ENCODE results near the gene XPC.

The XPC gene

DNA sequence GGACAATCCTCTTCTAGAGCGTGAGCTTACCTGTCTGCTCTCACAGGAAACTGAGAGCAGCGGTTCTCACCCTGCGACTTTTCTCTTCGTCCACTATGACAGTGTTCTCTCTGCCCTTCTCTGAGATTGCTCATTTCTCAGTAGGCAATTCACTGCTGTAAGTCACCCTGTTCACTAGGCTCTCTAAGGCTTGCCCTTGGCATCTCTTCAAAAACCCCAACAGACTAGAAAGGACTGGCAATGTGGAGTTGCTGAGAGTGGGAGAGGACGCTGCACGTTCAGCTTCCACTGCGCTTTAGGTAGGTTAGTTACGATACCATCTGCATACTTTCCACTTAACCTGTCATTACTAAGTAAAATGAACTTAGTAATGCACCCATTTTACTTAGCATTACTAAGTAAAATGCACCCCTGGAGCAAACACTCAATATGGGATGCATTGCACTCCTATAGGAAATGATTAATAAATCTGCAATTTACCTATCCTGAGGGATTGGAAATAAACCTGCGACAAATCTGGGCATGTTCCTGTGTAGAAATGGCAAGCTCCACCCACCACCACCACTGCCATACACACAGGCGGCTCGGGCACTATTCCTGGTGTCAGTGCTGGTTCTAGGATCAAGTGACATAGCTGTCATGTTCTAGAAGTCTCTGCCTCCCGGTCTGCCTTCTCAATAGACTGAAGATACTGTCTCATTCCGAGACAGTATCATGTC, 21.4 kb downstream of the XPC start:
- TF ChIP-seq, protein P1, sequence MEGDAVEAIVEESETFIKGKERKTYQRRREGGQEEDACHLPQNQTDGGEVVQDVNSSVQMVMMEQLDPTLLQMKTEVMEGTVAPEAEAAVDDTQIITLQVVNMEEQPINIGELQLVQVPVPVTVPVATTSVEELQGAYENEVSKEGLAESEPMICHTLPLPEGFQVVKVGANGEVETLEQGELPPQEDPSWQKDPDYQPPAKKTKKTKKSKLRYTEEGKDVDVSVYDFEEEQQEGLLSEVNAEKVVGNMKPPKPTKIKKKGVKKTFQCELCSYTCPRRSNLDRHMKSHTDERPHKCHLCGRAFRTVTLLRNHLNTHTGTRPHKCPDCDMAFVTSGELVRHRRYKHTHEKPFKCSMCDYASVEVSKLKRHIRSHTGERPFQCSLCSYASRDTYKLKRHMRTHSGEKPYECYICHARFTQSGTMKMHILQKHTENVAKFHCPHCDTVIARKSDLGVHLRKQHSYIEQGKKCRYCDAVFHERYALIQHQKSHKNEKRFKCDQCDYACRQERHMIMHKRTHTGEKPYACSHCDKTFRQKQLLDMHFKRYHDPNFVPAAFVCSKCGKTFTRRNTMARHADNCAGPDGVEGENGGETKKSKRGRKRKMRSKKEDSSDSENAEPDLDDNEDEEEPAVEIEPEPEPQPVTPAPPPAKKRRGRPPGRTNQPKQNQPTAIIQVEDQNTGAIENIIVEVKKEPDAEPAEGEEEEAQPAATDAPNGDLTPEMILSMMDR (IDR thresholded peaks at IDR 0.05; ENCODE audit: low read depth, low read length, missing control alignments): no peak
- no peak for DNase-seq (ENCODE audit: low read depth)
- H3K4me3 ChIP-seq (ENCODE audit: low read depth, low read length): no peak overlapping the region

DNA sequence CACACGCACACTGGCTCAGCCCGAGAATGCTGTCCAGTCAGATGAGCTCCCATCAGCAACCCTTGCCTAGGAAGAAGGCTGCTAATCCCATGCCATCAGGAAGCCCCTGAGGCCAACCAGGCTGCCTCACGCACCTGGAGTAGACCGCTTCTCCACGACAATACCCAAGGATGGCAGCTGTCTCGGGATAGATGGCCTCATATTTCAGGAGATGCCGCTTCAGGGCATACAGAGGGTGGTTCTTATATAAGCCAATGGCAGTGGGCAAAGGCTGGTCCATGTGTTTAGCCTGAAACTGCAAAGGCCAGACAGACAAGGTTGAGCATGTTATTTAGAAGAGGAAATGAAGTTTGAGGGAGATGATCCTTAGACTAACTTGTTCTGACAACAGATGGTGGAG, 22.2 kb downstream of the XPC start:
- TF ChIP-seq, protein P1 (IDR thresholded peaks at IDR 0.05; ENCODE audit: low read depth, low read length, missing control alignments): no peak
- DNase-seq (ENCODE audit: low read depth): no peak
- no peak overlapping the region for H3K4me3 ChIP-seq (ENCODE audit: low read depth, low read length)

DNA sequence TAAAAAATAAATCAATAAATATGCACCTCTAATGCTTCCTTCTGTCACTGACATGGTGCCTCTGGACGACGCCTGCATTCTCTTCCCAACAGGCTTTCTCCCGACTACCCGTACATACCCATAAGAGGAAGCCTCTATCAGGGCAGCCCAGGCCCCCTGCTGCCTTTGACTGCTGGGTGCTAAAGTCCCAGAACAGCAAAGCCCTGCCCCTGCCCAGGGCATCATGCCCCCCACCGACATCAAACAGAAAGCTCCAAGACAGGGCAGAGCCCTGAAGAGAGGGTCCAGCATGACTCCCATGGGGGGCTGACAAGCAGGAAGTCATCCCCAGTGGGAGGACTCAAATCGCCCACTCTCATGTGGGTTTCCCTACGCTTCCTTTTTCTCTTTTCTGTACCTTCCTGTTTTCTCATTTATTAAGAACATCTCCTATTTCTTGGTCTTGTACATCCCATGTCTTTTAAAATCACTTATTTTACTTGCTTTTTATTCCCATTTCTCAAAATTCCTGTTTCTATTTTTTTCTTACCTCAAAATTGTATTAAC, 23.4 kb downstream of the XPC start:
- TF ChIP-seq, protein P1 (IDR thresholded peaks at IDR 0.05; ENCODE audit: low read depth, low read length, missing control alignments): no peak
- H3K4me3 ChIP-seq (ENCODE audit: low read depth, low read length): no peak overlapping the region
- no peak for DNase-seq (ENCODE audit: low read depth)

DNA sequence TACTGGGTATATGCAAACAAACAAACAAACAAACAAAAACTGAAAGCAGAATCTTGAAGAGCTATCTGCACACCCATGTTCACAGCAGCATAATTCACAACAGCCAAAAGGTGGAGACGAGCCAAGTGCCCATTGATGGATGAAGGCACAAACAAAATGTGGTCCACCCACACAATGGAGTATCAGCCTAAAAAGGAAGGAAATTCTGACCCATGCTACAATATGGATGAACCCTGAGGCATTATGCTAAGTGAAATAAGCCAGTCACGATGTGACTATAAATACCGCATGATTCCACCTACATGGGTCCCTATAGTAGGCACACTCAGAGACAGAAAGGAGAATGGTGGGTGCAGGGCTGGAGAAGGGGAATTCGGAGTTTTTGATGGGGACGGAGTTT, 24.1 kb downstream of the XPC start:
- H3K4me3 ChIP-seq (ENCODE audit: low read depth, low read length): no peak overlapping the region
- no peak for DNase-seq (ENCODE audit: low read depth)
- TF ChIP-seq, protein P1 (IDR thresholded peaks at IDR 0.05; ENCODE audit: low read depth, low read length, missing control alignments): no peak

DNA sequence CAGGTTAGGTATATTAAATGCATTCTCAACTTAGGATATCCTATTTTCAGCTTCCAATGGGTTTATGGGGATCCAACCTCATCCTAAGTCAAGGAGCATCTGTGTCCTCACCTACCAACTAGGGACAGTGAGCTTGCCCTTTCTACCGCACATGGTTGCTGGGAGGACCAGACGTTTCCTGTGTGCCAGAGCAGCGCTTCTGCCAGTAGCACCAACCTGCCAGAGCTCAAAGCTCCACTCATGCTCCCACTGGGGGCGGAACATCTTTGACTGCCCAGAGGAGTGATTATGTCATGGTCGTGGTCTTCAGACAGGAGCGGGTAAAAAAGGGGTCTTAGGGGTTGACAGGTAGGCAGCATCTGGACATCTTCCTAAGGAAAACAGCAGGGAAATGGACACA, 24.7 kb downstream of the XPC start:
- DNase-seq (ENCODE audit: low read depth): no peak

DNA sequence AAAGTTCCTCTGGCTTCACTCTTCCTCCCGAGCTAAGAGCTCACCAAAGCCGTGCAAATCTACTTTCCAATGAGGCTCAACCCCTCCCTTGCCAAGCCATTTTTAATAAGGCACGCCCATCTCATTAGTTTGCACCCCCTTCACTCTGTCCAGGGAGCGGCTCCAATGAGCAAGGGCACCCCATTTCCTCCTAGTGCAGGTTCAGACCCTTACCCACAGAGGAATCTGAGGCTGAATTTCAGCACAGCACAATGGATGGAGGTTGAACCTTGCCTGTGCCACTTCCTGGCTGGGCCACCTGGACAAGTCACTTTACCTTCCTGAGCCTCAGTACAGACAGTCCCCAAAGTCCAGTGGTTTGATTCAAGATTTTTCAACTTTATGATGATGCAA, 25.4 kb downstream of the XPC start:
- no peak for DNase-seq (ENCODE audit: low read depth)
- TF ChIP-seq, protein P1 (IDR thresholded peaks at IDR 0.05; ENCODE audit: low read depth, low read length, missing control alignments): no peak

More for the DNA sequence above, 24.7 kb downstream of the XPC start:
- H3K4me3 ChIP-seq (ENCODE audit: low read depth, low read length): no peak overlapping the region
- TF ChIP-seq, protein P1 (IDR thresholded peaks at IDR 0.05; ENCODE audit: low read depth, low read length, missing control alignments): no peak

More for the DNA sequence above, 25.4 kb downstream of the XPC start:
- H3K4me3 ChIP-seq (ENCODE audit: low read depth, low read length): no peak overlapping the region
